CD4-positive, alpha-beta T cell treated with Interferon gamma for 1 hour (primary cell): Measurements from ENCODE around the gene VPS13A.

Source experiments
- DNase-seq: peaks from one replicate; pipeline ENCODE4 v3.0.0-alpha.2; 2020

VPS13A gene

GRCh38 chr9:77177143-77177893, at the start of gene VPS13A:
Gene VPS13A, plus strand, starts transcription at chr9:77177534. Its CDS starts 171 bp downstream, at chr9:77177705.
- DNase-seq: peak; percentile 92

GRCh38 chr9:77128125-77128789, 49.1 kb upstream of the VPS13A start:
- DNase-seq: no peak

- DNase-seq: no peak
Observed at GRCh38 chr9:77131399-77131798, 45.9 kb upstream of the VPS13A start.

GRCh38 chr9:77133011-77133410, 44.3 kb upstream of the VPS13A start:
- no peak for DNase-seq

GRCh38 chr9:77142366-77142765, 35.0 kb upstream of the VPS13A start:
- DNase-seq: no peak

GRCh38 chr9:77149879-77150278, 27.5 kb upstream of the VPS13A start:
- no peak for DNase-seq

- DNase-seq: no peak
Observed at GRCh38 chr9:77152289-77152688, 25.0 kb upstream of the VPS13A start.

- no peak for DNase-seq
Observed at GRCh38 chr9:77156646-77157371, 20.5 kb upstream of the VPS13A start.

GRCh38 chr9:77158772-77159513, 18.4 kb upstream of the VPS13A start:
- DNase-seq: no peak

GRCh38 chr9:77161191-77161590, 16.1 kb upstream of the VPS13A start:
- no peak for DNase-seq

- DNase-seq: no peak
Observed at GRCh38 chr9:77161966-77162365, 15.4 kb upstream of the VPS13A start.

- no peak for DNase-seq
Observed at GRCh38 chr9:77162366-77162765, 15.0 kb upstream of the VPS13A start.

GRCh38 chr9:77163884-77164283, 13.4 kb upstream of the VPS13A start:
- no peak for DNase-seq

GRCh38 chr9:77166193-77166592, 11.1 kb upstream of the VPS13A start:
- no peak for DNase-seq

GRCh38 chr9:77170991-77171699, 6.2 kb upstream of the VPS13A start:
- DNase-seq: no peak

GRCh38 chr9:77175151-77175550, 2.2 kb upstream of the VPS13A start:
- DNase-seq: no peak

GRCh38 chr9:77176106-77176505, 1.2 kb upstream of the VPS13A start:
- DNase-seq: no peak

- DNase-seq: no peak
Observed at GRCh38 chr9:77176686-77177142, 620 bp upstream of the VPS13A start.

- peak; percentile 48 for DNase-seq
Observed at GRCh38 chr9:77177894-77178794, 810 bp downstream of the VPS13A start.

GRCh38 chr9:77180056-77180455, 2.7 kb downstream of the VPS13A start:
- DNase-seq: no peak

- DNase-seq: no peak
Observed at GRCh38 chr9:77183581-77183980, 6.2 kb downstream of the VPS13A start.
